Embryonic facial prominence (tissue), 1 donor: ENCODE data around the gene FTO.

Experiments
- DNase-seq: peaks from one replicate; pipeline ENCODE4 v3.0.0-alpha.2; 2016; ENCODE audit errors: extremely low spot score

The FTO gene

DNA sequence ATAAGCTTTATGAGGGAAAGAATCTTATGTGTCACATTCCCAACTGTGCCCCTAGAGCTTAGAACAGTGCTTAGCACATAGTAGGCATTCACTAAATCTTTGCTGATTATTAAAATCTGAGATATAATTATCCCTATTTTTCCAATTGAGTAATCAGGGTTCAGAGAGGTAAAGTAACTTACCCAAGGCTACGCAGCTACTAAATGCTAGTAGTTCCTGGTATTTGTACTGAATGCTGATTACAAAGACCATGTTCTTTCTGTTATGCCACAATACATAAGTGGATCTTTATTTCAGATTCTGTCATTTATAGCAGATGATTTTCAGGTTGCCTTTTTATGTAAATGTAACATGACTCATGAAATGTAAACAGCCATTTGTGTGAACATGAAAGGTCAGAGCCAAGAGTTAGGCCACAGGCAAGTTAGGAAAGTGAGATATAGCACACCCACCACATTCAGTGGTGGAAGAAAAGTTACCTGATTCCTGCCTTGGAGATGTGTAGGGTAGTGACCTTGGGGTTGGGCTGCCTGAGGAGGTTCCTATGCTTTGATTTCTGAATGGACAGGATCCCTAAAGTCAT, 77.2 kb downstream of the FTO start:
- DNase-seq: no peak

DNA sequence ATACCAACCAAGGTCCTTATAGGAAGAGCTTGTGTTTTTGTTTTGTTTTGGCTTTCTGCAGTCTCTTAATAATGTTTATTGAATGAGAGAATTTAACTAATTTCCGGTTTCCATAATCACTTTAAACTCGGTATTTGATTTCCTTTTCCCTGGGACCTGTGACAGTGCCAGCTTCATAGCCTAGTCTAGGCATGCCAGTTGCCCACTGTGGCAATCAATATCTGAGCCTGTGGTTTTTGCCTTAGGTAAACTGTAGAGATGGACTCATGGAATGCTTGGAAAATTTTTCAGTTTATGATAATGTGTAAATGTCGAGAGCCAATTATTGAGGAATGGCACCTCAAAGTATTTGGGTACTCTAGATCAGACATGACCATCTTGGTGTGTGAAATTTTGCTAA, 78.2 kb downstream of the FTO start:
- DNase-seq: no peak

DNA sequence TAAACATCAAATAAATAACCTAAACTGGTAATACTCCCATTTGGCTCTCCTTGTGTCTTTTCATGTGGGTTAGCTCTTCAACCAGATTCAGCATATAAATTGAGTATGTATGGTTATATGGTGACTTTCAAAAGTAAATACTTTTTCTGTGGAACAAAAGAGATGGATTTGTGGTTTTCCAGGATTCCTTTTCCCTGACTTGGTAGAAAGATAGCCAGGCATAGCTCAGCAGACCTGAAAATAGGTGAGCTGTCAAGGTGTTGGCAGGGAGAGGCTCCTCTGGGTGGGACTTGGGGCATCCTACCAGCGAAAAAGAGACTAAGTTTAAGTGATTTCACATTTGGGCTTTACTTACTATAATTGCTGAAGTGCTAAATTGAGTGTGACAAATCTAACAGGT, 80.3 kb downstream of the FTO start:
- DNase-seq: no peak

DNA sequence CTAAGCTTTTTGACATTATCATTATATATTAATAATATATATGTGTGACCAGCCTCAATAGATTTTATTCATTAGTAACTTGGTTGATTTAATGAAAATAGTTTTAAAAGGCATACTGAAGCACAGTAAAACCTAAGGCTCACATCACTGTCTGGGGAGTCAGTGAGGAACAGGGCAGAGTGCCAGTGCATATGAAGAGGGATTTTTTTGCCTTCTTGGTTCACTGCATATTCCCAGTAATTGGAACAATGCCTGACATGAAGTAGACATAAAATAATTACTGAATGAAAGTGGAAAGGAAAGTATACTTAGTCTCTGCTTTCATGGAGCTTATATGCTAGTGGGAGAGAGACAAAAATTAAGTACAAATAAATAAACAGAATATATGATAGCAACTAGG, 81.1 kb downstream of the FTO start:
- no peak for DNase-seq

DNA sequence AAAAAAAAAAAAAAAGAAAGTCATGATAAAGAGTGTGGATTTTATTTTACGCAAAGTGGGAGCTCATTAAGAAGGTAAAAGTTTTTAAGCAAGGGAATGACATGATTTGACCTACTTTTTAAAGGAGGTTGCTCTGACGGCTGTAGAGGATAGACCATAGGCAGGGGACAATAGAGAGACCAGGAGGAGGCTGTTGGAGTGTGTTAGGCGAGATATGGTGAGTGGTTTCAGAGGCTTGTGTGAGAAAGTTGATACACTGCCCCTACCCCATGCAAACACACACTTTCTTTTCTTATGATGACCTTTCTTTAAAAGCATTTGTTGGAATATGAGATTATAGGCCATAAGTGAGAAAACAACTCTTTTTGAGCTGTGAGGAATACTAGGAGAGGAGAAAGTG, 82.0 kb downstream of the FTO start:
- DNase-seq: no peak

DNA sequence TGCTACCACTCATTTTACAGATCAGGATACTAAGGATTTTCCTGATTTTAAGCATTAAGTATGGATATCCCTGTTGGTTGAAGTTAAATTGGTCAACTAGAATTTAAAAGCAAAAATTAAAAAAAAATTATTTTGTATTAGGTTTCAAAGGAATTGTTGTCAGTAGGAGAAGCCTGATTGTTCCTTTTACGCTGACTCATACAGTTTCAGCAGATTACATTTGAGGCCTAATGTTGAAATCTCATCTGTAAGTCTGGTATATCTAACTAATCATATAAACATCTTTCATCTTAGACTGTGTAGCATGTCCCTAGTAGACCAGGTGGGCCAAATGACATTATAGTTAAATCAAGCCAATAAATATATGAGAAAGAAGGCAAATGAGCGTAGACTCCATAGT, 83.5 kb downstream of the FTO start:
- no peak for DNase-seq

DNA sequence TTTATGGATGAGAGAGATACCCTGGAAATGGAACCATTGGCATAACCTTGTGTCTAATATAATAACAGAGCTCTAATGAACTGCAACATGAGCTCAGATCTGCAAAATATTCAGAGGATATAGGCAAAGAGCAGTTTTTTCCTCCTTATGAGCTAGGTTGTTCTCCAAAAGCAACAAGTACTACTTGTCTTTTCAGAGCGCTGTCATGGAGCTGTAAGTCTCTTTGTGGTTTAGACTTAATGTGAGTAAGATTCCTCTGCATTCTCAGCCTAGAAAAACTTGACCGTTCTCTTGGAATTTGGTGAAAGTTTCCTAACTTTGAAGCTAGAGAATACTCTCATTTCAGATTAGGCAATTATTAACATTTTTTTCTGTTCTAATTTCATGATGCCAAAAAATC, 85.2 kb downstream of the FTO start:
- no peak for DNase-seq

DNA sequence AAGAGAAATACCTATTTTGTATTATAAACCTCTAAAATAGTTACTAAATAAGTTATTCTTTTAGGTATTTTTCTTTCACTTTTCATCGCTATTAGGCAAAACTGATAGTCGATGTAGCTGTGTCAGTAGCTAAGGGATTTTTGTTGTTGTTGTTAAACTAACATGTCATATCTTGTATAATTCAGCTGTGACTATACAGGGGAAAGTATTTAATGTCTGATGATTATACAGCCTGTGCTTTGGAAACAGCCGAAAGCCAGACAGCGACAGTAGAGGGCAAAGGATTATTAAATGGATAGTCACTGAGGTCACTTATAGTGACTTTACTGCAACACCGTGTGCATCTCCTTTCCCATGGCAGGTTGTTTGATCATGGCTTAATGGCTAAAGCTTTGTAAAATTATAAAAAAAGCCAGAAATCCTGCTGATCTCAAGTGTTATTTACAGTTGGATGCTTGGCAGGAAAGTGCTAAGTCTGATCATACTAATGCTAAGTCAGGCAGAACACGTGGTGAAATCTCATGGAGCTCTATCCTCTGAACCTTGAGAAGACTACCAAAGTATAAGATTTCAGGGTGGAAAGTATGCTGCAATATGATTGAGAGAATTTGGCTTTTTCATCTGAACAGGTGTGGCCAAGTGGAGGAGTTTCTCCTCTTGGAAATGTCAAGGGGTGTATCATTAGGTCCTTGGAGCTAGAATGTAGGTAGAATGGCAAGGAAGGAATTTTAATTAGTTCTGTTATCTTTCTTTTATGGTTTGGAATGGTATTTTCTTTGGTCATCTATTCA, 88.4 kb downstream of the FTO start:
- DNase-seq: no peak

DNA sequence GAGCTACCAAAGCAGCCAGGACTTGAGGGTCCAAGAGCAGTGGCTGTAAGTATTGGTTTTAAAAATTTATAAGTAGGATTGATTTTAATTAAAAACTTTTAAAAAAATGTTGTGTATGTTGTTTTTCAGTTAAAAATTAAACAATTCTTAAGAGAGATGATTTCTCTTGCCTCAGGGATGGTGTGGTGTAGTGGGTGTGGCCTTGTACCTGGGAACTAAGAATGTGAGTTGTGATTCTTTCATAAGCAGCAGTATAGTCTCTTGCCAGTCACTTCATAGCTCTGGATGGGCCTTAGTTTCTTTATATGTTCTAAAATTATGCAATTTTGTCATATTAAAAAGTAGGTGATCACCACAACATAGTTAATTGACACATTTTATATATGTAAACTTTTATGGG, 99.5 kb downstream of the FTO start:
- no peak for DNase-seq

DNA sequence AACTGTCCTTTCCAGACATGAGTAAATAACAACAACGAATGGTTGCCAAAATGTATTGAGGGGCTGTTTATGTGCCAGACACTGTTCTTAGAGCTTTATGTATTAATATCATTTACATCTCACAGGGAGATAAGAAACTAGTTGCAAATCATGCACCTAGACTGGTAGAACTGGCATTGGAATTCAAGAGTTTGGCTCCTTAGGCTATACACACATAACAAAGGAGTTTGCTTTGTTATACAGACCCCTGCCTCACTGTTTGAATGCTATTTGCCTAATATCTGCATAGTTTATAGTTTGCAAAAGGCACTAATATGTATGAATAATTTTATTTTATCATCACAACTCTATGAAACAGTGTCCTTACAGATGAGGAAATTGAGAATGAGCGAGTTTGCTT, 100.0 kb downstream of the FTO start:
- DNase-seq: no peak

DNA sequence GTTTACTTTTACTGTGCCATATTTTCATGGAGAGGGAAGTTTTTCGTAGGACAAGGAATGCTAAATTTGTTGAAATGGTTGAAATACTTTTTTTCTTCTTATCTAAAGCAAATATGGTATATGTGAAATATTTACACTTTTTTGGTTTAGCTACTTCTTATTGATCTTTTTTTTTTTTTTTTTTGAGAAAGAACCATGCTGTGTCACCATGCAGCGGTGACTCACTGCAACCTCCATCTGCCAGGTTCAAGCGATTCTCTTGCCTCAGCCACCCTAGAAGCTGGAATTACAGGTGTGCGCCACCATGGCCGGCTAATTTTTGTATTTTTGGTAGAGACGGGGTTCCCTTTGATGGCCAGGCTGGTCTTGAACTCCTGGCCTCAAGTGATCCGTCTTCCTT, 100.5 kb downstream of the FTO start:
- no peak for DNase-seq

DNA sequence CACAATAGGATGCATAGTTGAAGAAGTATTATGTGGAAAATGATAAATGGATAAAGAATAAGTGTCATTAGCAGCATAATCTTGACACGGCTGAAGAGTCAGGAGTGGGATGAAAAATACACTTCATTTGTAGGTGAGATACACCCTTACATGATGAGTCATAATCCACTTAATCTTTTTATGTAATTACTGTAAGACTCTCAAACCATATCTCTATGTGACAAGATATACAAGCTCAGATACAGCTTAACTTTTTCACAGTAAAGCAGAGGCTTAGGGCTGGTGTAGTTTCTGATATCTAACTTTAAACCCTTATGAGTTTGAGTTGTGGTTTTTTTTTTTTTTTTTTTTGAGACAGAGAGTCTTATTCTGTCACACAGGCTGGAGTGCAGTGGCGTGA, 101.2 kb downstream of the FTO start:
- DNase-seq: no peak

DNA sequence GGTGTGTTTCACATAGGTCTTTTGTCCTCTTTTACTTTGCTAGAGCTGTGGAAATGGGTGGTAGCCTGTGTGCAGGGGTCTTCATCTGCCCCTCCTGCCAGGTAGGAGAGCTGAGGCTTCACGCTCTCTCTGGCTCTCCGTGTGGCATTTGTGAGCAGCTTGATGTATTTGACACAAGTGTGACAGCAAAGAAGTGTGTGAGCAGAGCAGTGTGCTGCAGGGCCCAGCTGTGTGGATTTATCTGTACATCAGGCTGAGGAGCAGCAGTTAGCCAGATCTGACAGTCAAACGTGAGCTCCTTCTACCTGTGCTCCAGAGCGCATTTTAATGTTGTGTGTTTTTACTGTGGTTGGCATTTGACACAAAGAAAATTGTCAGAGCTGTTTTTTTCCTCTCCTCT, 101.8 kb downstream of the FTO start:
- DNase-seq: no peak

DNA sequence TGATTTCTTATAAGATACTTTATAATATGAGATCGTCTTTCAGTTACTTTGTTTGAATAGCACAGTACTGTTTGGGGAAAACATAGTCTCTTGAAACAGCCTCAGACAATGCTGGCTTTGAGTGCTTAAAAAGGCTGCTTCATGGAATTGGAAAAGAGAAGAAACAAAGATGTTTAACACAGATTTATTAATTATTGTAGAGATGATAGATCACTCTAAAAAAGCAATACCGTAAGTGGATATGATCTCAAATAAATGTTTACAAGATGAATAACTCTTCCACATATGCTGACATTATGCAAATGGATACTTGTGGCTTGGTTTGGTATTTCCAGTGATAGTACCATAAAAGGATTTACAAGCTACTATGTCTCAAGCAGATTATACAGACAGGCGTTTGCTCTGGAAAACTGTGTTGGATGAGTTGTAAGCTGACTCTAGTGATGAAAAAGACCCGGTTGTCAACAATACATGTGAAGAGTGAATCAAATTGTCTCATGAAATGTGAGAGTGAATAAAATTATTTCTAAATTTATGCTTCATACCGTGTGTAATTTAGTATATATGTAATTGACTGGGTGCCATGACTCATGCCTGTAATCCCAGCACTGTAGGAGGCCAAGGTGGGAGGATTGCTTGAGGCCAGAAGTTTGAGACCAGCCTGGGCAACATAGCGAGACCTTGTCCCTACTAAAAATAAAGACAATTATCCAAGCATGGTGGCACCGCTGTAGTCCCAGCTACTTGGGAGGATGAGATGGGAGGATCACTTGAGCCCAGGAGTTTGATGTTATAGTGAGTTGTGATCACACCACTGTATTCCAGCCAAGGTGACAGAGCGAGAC, 105.4 kb downstream of the FTO start:
- no peak for DNase-seq

DNA sequence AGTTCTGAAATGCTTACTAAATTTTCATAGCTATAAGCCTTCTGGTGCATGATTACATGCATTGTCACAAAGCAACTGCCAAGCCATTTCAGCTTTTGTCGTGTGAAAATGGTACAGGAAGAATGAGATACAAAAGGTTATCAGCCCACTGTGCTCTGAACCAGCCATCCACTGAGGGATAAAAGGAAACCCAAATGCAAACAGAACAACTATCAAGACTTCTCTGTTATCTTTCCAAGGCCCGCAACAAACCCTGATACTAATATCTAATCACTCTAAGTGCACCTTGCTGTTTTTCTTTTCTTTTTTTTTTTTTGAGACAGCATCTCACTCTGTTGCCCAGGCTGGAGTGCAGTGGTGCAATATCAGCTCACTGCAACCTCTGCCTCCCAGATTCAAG, 109.0 kb downstream of the FTO start:
- no peak for DNase-seq

DNA sequence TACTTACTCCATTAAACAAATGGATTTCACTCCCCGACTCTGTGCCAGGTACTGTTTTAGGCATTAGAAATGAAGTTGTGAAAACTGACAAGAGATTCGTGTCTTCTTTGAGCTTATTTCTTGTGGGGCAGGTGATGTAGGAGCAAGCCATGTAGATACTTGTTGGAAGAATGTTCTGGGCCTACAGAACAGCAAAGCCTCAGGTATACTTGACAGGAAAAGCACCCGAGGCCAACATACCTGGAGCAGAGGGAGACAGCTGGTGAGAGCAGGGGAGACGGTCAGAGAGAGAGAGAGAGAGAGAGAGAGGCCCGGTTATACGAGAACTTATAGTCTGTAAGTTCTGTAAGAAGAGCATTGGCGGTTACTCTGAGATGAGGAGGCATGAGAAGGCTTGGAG, 110.8 kb downstream of the FTO start:
- no peak for DNase-seq

DNA sequence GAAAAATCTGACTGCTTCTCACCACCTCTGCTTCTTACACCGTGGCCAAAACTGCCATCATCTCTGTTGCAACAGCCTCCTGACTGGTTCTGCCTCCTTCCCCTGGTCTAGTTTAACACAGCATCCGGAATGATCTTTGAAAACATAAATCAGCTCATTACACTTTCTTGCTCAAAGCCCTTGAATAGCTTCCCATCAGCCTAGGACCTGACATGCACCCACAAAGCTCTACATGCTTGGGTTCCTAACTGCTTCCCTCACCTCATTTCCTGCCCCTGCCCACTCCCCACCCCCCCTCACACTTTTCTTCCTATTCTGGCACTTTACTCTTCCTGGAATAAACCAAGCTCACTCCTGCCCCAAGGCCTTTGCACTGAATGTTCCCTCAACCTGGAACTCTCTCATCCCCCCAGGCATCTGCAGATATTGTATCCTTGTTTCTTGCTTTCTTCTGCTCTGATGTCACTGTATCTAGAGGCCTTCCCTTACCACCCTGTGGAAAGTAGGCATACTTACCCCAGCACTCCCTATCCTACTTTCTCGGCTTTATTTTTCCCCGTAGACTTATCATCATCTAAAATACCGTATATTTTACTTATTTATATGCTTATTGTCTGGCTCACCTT, 112.4 kb downstream of the FTO start:
- DNase-seq: no peak

DNA sequence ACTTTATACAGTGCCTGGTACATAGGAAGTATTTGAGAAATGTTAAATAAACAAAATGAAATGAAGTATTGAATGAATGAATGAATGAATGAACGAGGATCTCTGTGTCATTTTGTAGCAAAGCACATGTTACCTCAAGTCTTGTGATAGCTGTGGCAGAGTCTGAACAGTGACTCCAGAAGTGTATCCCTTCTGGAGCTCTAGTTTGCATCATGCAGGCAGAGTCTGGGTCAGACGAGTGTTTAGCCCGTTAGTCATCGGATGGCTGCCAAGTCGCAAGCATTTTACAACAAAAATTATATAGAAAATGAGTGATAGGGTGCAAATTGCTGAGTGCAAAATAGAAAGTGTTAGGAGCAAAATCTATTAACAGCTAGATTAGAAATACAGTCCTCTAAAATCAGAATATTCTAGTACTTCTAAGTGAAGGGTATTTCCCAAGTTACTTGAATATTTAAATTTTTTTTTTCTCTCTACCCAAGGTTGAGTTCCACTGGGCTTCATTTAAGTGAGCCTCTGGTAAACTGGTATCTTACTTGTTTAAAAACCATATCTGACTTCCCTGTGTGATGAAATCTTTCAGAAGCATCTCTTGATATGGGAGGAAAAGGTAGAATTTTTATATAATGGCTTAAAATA, 113.3 kb downstream of the FTO start:
- DNase-seq: no peak

DNA sequence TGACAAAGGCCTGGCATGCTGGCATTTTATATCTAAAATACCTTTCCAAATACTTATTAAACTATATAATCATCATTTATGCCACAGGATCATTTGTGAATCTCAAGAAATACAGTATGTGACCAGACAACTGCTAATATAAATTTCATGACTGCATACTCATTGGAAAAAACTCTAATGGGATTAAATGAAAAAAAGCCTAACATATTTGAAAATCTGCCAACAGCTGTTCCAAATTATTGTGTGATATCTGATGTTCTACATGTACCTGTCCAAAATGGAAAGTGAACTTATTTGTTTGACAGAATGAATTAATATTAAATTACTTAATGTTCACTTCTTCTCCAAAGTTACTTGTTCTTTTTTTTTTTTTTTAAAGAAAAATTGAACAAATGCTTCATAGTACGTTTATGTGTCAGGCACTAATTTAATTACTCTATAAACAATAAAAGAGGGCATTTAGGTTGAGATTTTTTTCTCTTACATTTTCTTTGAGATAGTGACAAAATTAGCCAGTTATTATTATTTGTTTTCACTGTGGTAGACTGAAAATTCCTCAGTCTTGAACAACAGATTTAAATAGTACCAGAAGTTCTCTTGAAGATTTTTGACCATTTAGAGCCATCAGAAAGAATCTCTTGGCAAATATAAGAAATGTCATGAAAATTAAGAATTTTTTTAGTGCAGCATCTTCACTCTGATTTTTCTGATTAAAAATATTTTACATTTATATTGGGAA, 114.0 kb downstream of the FTO start:
- DNase-seq: no peak

DNA sequence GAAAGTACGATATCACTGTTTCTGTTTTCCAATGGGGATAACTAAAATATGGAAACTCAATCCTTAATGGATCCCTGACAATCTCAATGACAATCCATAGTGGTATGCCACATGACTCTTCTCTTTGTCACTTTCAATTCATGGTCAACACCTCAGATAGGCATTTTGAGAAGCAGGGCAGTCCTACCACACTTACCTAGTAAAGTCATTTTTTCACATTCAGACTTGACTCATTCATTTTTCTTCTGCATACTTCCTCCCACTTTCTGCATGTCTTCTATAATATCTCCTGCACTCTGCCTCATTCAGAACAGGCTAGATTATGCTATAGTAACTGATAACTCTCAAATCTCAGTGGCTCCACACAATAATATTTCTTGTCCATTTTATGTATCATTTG, 117.5 kb downstream of the FTO start:
- no peak for DNase-seq

DNA sequence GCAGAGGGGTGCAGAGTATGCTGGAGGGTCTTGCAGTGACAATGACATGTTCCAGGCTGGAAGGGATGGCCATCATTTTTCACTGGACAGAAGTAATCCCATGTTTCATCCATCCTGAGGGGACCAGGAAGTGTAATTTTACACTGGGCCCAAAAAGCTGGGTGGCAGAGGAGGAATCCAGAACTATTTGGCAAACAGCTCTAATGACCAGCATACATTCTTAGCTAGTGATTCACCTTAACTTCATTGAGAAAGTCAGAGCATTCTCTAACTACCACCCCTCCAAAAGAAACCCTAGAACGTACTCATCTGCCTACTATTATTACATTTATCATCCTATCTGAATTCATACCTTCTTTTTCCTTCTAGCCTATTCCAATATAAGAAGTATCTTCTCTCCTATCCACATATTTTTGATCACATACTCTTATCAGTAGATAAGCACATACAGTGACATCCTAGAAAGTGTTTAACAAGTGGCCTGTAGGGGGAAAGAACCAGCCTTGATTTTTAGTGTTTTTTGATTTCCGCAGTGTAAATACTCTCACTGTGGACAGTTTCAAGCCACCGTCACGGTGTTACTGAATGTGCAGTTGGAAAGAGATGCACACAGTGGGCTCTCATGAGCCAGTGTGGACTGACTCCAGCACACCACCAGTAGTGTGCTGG, 118.1 kb downstream of the FTO start:
- DNase-seq: no peak
